ENCODE measurements around the gene MOB3B. TPM values are rescaled to one million over a fixed set of nuclear protein-coding genes. Genes with fewer than 3 reads are reported as not detected.
A peak's percentile ranks its signal among the peaks of the same experiment; 100 is the strongest.

Gene MOB3B
- total RNA-seq, 2 donors from 2014 or later: 4.3 to 6.0 TPM

- Histone ChIP-seq H3K4me1 (peaks cover 40% of the 10 kb centered on the region), H3K27ac (no peak overlapping the region), H3K4me3 (no peak overlapping the region), H3K27me3 (no peaks in the 10 kb centered on the region), H3K9me3 (no peaks in the 10 kb centered on the region), H3K36me3 (replicated peaks in 1 of 2; ENCODE audit: insufficient read depth in 1 of 2, low read depth in 2 of 2) (no peaks in the 10 kb centered on the region)
- TF ChIP-seq CTCF (IDR thresholded peaks at IDR 0.05) (no peak), POLR2A (IDR thresholded peaks at IDR 0.05) (no peak)
- intact Hi-C loops (cut with DNase I): loop anchor here (5.0 kb wide), 1 partner anchor 204 kb away; no protein-coding TSS in a partner anchor
- ATAC-seq (no peak), DNase-seq (no peak)
- WGBS, 2 donors: 86 to 90% methylated on average over 3 of the region's 3 CpGs
These were observed 6.6 kb upstream of the MOB3B start for GRCh38 chr9:27536168-27536567.

GRCh38 chr9:27535701-27536118 lies 6.1 kb upstream of the MOB3B start:
- TF ChIP-seq POLR2A (IDR thresholded peaks at IDR 0.05): no peak
- peak in 1 of 7 experiments; percentile 6 for TF ChIP-seq CTCF (IDR thresholded peaks at IDR 0.05)
- Histone ChIP-seq H3K4me3 (no peak overlapping the region), H3K9me3 (no peaks in the 10 kb centered on the region), H3K27me3 (no peaks in the 10 kb centered on the region), H3K27ac (no peak overlapping the region), H3K36me3 (replicated peaks in 1 of 2; ENCODE audit: insufficient read depth in 1 of 2, low read depth in 2 of 2) (no peaks in the 10 kb centered on the region), H3K4me1 (peaks cover 36% of the 10 kb centered on the region)
- ATAC-seq: no peak
- no peak for DNase-seq
- intact Hi-C loops (cut with DNase I): loop anchor here (5.0 kb wide), 1 partner anchor 203 kb away; no protein-coding TSS in a partner anchor
- 72 to 74% methylated on average over 2 to 3 of the region's 3 CpGs for WGBS, 2 donors

GRCh38 chr9:27534658-27535209 lies 5.1 kb upstream of the MOB3B start:
- H3K27ac ChIP-seq: no peak overlapping the region
- no peak overlapping the region for H3K4me3 ChIP-seq
- DNase-seq (no peak), ATAC-seq (no peak)
- H3K9me3 ChIP-seq: no peaks in the 10 kb centered on the region
- intact Hi-C loops (cut with DNase I): loop anchor here (5.0 kb wide), 1 partner anchor 202 kb away; no protein-coding TSS in a partner anchor
- H3K27me3 ChIP-seq: no peaks in the 10 kb centered on the region
- peaks cover 30% of the 10 kb centered on the region for H3K4me1 ChIP-seq
- no peak for TF ChIP-seq CTCF (IDR thresholded peaks at IDR 0.05)
- no peak for TF ChIP-seq POLR2A (IDR thresholded peaks at IDR 0.05)
- H3K36me3 ChIP-seq (replicated peaks in 1 of 2; ENCODE audit: insufficient read depth in 1 of 2, low read depth in 2 of 2): no peaks in the 10 kb centered on the region
- 54 to 60% methylated on average over 3 of the region's 3 CpGs for WGBS, 2 donors

- WGBS, 2 donors: 53 to 55% methylated on average over 4 of the region's 4 CpGs
- Histone ChIP-seq H3K4me1 (peaks cover 25% of the 10 kb centered on the region), H3K27ac (no peak overlapping the region), H3K4me3 (no peak overlapping the region), H3K27me3 (no peaks in the 10 kb centered on the region), H3K9me3 (no peaks in the 10 kb centered on the region), H3K36me3 (replicated peaks in 1 of 2; ENCODE audit: insufficient read depth in 1 of 2, low read depth in 2 of 2) (no peaks in the 10 kb centered on the region)
- intact Hi-C loops (cut with DNase I): no loop called here
- DNase-seq (no peak), ATAC-seq (no peak)
- TF ChIP-seq POLR2A (IDR thresholded peaks at IDR 0.05) (no peak), CTCF (IDR thresholded peaks at IDR 0.05) (no peak)
These were observed 4.5 kb upstream of the MOB3B start for GRCh38 chr9:27534131-27534530.

- peaks cover 16% of the 10 kb centered on the region for H3K4me1 ChIP-seq
- H3K36me3 ChIP-seq (replicated peaks in 1 of 2; ENCODE audit: insufficient read depth in 1 of 2, low read depth in 2 of 2): no peaks in the 10 kb centered on the region
- 83 to 92% methylated on average over 1 of the region's 1 CpG for WGBS, 2 donors
- no peak overlapping the region for H3K27ac ChIP-seq
- H3K9me3 ChIP-seq: no peaks in the 10 kb centered on the region
- DNase-seq (no peak), ATAC-seq (no peak)
- H3K4me3 ChIP-seq: no peak overlapping the region
- TF ChIP-seq POLR2A (IDR thresholded peaks at IDR 0.05): no peak
- no peak for TF ChIP-seq CTCF (IDR thresholded peaks at IDR 0.05)
- intact Hi-C loops (cut with DNase I): no loop called here
- H3K27me3 ChIP-seq: no peaks in the 10 kb centered on the region
These were observed 3.7 kb upstream of the MOB3B start for GRCh38 chr9:27533311-27533710.
